Measurements from ENCODE around the gene HRG.

DNA sequence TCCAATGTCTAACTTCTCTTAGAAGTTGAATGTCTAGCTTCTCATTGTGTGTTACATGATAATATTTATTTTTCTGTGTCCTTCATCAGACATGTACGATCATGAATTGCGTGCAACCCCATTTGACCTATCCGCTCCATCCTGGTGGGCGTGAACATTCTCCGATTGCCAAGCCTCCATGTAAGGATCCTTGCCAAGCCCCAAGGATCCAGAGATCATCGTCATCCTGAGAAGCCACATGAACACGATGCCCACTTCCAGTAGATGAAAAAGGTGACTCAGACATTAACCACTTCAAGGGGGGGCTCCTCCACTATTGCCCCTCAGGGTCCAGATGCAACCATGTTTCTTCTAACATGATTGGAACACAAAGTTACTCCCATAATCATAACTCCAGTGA, 25.9 kb downstream of the HRG start:
- TF ChIP-seq, protein P1, sequence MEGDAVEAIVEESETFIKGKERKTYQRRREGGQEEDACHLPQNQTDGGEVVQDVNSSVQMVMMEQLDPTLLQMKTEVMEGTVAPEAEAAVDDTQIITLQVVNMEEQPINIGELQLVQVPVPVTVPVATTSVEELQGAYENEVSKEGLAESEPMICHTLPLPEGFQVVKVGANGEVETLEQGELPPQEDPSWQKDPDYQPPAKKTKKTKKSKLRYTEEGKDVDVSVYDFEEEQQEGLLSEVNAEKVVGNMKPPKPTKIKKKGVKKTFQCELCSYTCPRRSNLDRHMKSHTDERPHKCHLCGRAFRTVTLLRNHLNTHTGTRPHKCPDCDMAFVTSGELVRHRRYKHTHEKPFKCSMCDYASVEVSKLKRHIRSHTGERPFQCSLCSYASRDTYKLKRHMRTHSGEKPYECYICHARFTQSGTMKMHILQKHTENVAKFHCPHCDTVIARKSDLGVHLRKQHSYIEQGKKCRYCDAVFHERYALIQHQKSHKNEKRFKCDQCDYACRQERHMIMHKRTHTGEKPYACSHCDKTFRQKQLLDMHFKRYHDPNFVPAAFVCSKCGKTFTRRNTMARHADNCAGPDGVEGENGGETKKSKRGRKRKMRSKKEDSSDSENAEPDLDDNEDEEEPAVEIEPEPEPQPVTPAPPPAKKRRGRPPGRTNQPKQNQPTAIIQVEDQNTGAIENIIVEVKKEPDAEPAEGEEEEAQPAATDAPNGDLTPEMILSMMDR (IDR thresholded peaks at IDR 0.05; ENCODE audit: low read length) = no peak
- no peak for TF ChIP-seq EZH2 (IDR thresholded peaks at IDR 0.05; ENCODE audit: borderline replicate concordance, low read length)
